Skeletal muscle satellite cell (primary cell): ENCODE results near the gene TRPV2. TPM values are rescaled to one million over a fixed set of nuclear protein-coding genes. Genes with fewer than 3 reads are reported as not detected.

ENCODE experiments used
- H3K27me3 ChIP-seq: 2 replicates; pipeline ENCODE4 v1.7.0; 2013; ENCODE audit warnings: low read length; ENCODE audit not compliant: control insufficient read depth, insufficient read depth
- H3K36me3 ChIP-seq: 2 replicates; pipeline ENCODE4 v1.7.0; 2013; ENCODE audit warnings: mild to moderate bottlenecking, control low read depth, low read length; ENCODE audit not compliant: insufficient read depth
- H3K4me1 ChIP-seq: 2 replicates; pipeline ENCODE4 v1.7.0; 2013; ENCODE audit warnings: low read length; ENCODE audit not compliant: control insufficient read depth, insufficient read depth
- H3K4me2 ChIP-seq: 2 replicates; pipeline ENCODE4 v1.7.0; 2013; ENCODE audit warnings: mild to moderate bottlenecking, low read length
- H3K4me3 ChIP-seq: 2 replicates; pipeline ENCODE4 v1.7.0; 2013; ENCODE audit warnings: low read length
- H3K9ac ChIP-seq: 2 replicates; pipeline ENCODE4 v1.7.0; 2013; ENCODE audit warnings: mild to moderate bottlenecking, low read depth, low read length, moderate library complexity
- H3K9me3 ChIP-seq: replicated peaks from 2 replicates; pipeline ENCODE4 v1.7.0; 2013; ENCODE audit warnings: mild to moderate bottlenecking, control low read depth, low read length
- small RNA-seq: library from RNA; depleted of rRNA; stranded (forward); fragments of <200 nt; gene quantifications from one replicate; pipeline ENCODE3, GENCODE V24; 2012

Gene TRPV2

DNA sequence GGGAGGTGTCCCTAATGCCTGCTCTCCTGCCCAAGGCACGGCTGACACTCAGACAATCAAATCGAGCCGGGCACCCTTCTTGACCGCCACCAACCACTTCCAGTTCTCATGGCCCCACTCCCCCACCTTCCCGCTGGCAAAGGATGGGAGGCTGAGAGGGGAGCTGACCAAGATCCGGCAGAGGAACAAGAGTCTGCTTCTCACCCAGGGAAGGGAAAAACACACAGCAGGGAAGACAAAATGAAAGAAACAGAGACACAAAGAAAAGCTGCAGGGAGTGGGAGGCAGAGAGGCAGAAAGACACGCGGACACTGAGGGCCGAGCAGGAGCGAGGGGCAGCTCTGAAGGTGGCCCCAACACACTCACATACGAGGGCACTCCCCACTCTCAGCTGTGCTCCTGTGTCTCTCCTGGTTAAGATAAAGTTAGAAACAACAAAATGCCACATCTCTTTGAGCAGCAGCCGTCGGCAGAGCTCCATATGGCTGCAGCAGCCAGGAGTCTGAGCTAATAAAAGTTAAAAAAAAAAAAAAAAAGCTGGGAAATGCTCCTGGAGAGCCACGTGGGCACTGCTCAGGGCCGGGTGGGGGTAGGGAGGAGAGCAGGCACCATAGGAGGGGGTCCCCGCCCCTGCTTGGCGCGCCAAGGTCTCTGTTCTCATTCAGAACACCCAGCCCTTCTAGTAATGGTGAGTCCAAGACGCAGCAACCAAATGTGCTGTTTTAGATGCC lies 69.2 kb downstream of the TRPV2 start:
- Histone ChIP-seq H3K4me3 (no peak overlapping the region), H3K4me2 (no peak overlapping the region), H3K4me1 (peaks cover 16% of the 10 kb centered on the region), H3K27me3 (peaks cover 9% of the 10 kb centered on the region), H3K9me3 (no peaks in the 10 kb centered on the region), H3K9ac (no peak overlapping the region), H3K36me3 (no peaks in the 10 kb centered on the region)

Small RNA genes lying within 50 kb of the gene (small RNA-seq; reads per million reads assigned to genes)
- gene SNORD49A (not detected), gene SNORD65 (not detected)
